Tibial nerve (tissue), 4 donors: ENCODE data around the gene C16orf96.

Source experiments
- EP300 ChIP-seq, 2 donors: sonication (generic); formaldehyde crosslinking; IDR thresholded peaks; one replicate each; pipeline ENCODE4 v1.6.1; 2017; ENCODE audit warnings: antibody characterized with exemption in 2 of 2, mild to moderate bottlenecking in 1 of 2
- POLR2A ChIP-seq, 2 donors: fragments of 450-650 bp; IDR thresholded peaks; one replicate each; pipeline ENCODE4 v1.6.1; 2017; ENCODE audit warnings: antibody characterized with exemption in 2 of 2, mild to moderate bottlenecking in 2 of 2, moderate library complexity in 2 of 2
- TF ChIP-seq, protein P1 (sequence below), 5 experiments: fragments of 200-600 bp in 3 of 5; fragments of 450-650 bp in 2 of 5; sonication (generic) in 3 of 5; IDR thresholded peaks; one replicate each; pipeline ENCODE4 v1.5.1; 2016 to 2019; ENCODE audit warnings: antibody characterized with exemption in 5 of 5, mild to moderate bottlenecking in 3 of 5, moderate library complexity in 2 of 5

DNA sequence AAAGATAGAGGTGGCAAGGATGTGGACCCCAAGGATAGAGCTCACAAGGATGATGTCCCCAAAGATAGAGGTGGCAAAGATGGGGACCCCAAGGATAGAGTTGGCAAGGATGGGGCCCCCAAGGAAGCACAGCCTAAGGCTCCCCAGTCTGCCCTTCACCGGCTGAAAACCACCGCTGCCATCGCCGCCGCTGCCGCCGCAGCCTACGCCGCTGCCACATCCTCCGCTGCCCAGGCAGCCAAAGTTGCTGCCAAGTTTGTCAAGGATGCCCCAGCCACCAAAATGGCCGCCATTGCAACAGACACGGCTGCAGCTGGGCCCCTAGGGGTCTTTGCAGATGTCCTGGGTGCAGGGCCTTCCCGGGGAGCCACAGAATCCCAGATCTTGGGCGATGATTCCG, 19.9 kb downstream of the C16orf96 start:
- TF ChIP-seq, protein P1, sequence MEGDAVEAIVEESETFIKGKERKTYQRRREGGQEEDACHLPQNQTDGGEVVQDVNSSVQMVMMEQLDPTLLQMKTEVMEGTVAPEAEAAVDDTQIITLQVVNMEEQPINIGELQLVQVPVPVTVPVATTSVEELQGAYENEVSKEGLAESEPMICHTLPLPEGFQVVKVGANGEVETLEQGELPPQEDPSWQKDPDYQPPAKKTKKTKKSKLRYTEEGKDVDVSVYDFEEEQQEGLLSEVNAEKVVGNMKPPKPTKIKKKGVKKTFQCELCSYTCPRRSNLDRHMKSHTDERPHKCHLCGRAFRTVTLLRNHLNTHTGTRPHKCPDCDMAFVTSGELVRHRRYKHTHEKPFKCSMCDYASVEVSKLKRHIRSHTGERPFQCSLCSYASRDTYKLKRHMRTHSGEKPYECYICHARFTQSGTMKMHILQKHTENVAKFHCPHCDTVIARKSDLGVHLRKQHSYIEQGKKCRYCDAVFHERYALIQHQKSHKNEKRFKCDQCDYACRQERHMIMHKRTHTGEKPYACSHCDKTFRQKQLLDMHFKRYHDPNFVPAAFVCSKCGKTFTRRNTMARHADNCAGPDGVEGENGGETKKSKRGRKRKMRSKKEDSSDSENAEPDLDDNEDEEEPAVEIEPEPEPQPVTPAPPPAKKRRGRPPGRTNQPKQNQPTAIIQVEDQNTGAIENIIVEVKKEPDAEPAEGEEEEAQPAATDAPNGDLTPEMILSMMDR (IDR thresholded peaks at IDR 0.05) = no peak
- TF ChIP-seq POLR2A (IDR thresholded peaks at IDR 0.05) (no peak), EP300 (IDR thresholded peaks at IDR 0.05) (no peak)
